ENCODE data around the gene KRTAP4-8.
"Not testable (repeated sequence)": the region's sequence is repeated elsewhere in the genome, so short reads cannot be mapped to it uniquely, and the experiment has no call there.

The KRTAP4-8 gene

GRCh38 chr17:41098042-41098441, at the start of gene KRTAP4-8:
TSS of gene KRTAP4-8 (minus strand) at chr17:41098142. CDS start at chr17:41098084, 58 bp downstream.
- DNase-seq (ENCODE audit: low read depth), result no peak

GRCh38 chr17:41145261-41145660, 47.3 kb upstream of the KRTAP4-8 start:
- no peak for DNase-seq (ENCODE audit: low read depth)

GRCh38 chr17:41144846-41145245, 46.9 kb upstream of the KRTAP4-8 start:
- DNase-seq (ENCODE audit: low read depth), result no peak

GRCh38 chr17:41141361-41141760, 43.4 kb upstream of the KRTAP4-8 start:
- no peak for DNase-seq (ENCODE audit: low read depth)

- peak; percentile 49 for DNase-seq (ENCODE audit: low read depth)
These were observed 42.6 kb upstream of the KRTAP4-8 start, which contains the start of gene KRTAP4-6 for GRCh38 chr17:41140360-41141131. TSS of gene KRTAP4-6 (minus strand) at chr17:41140544. CDS start at chr17:41140487, 57 bp downstream.

GRCh38 chr17:41139865-41140264, 41.9 kb upstream of the KRTAP4-8 start:
- DNase-seq (ENCODE audit: low read depth), result not testable (repeated sequence)

GRCh38 chr17:41133880-41134735, 36.2 kb upstream of the KRTAP4-8 start:
- DNase-seq (ENCODE audit: low read depth), result no peak

GRCh38 chr17:41131979-41132378, 34.0 kb upstream of the KRTAP4-8 start:
- DNase-seq (ENCODE audit: low read depth), result no peak

- DNase-seq (ENCODE audit: low read depth), result no peak
These were observed 29.4 kb upstream of the KRTAP4-8 start for GRCh38 chr17:41127371-41127770.

GRCh38 chr17:41126412-41126811, 28.5 kb upstream of the KRTAP4-8 start:
- DNase-seq (ENCODE audit: low read depth), result no peak

- no peak for DNase-seq (ENCODE audit: low read depth)
These were observed 27.1 kb upstream of the KRTAP4-8 start for GRCh38 chr17:41125064-41125463.

GRCh38 chr17:41123991-41124371, 26.0 kb upstream of the KRTAP4-8 start, which contains the start of gene KRTAP4-12:
TSS of gene KRTAP4-12 (minus strand) at chr17:41124182. CDS start at chr17:41124122, 60 bp downstream.
- not testable (repeated sequence) for DNase-seq (ENCODE audit: low read depth)

GRCh38 chr17:41123292-41123990, 25.5 kb upstream of the KRTAP4-8 start:
- DNase-seq (ENCODE audit: low read depth), result not testable (repeated sequence)

GRCh38 chr17:41121742-41122141, 23.8 kb upstream of the KRTAP4-8 start:
- no peak for DNase-seq (ENCODE audit: low read depth)

- not testable (repeated sequence) for DNase-seq (ENCODE audit: low read depth)
These were observed 22.1 kb upstream of the KRTAP4-8 start for GRCh38 chr17:41119696-41120690.

- DNase-seq (ENCODE audit: low read depth), result no peak
These were observed 20.8 kb upstream of the KRTAP4-8 start for GRCh38 chr17:41118721-41119120.

- DNase-seq (ENCODE audit: low read depth), result not testable (repeated sequence)
These were observed 20.0 kb upstream of the KRTAP4-8 start, which contains the start of gene KRTAP4-11 for GRCh38 chr17:41117846-41118386. TSS of gene KRTAP4-11 (minus strand) at chr17:41118373. CDS start at chr17:41118315, 58 bp downstream.

GRCh38 chr17:41116297-41116696, 18.4 kb upstream of the KRTAP4-8 start:
- no peak for DNase-seq (ENCODE audit: low read depth)

GRCh38 chr17:41111151-41111885, 13.4 kb upstream of the KRTAP4-8 start:
- DNase-seq (ENCODE audit: low read depth), result no peak

Measured in stromal cell of bone marrow (primary cell).